ENCODE data around the gene SLC27A4. TPM values are rescaled to one million over a fixed set of nuclear protein-coding genes. Genes with fewer than 3 reads are reported as not detected.

SLC27A4 gene
- total and polyA plus RNA-seq, 4 donors: 6.8 to 29.7 (median 24.2) TPM

DNA sequence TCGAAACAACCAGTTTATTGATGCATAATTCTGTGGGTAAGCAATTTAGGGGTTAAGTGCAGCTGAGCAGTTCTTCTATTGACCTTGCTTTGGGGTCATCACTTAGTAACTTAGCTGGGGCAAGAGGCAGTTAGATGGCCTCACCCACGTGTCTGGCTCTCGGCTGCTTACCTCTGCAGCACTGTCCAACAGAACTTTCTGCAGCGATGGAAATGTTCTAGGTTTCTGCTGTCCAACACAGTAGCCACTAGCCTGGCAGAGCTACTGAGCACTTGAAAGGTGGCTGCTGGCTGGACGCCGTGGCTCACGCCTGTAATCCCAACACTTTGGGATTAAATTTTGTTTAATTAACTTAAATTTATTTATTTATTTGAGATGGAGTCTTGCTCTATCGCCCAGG, 17.8 kb downstream of the SLC27A4 start:
- Histone ChIP-seq H3K4me3 (no peak overlapping the region), H3K9ac (ENCODE audit: insufficient read depth in 1 of 2, low read length in 2 of 2) (no peak overlapping the region), H3K4me1 (ENCODE audit: control insufficient read depth in 5 of 5, insufficient read depth in 5 of 5, low read length in 5 of 5) (peaks cover 0 to 5% (median 2%) of the 10 kb centered on the region in 5 donors), H3K9me3 (ENCODE audit: control insufficient read depth in 4 of 4, insufficient read depth in 3 of 4, low read length in 3 of 4) (no peaks in the 10 kb centered on the region), H3K27ac (ENCODE audit: low read depth in 1 of 2, low read length in 1 of 2) (no peak overlapping the region), H3K36me3 (ENCODE audit: control insufficient read depth in 4 of 4, insufficient read depth in 4 of 4, low read length in 4 of 4) (peaks cover 0 to 21% (median 4%) of the 10 kb centered on the region in 4 donors), H3K27me3 (ENCODE audit: control insufficient read depth in 3 of 3, insufficient read depth in 3 of 3, low read length in 2 of 3) (no peaks in the 10 kb centered on the region)
- TF ChIP-seq, protein P1, sequence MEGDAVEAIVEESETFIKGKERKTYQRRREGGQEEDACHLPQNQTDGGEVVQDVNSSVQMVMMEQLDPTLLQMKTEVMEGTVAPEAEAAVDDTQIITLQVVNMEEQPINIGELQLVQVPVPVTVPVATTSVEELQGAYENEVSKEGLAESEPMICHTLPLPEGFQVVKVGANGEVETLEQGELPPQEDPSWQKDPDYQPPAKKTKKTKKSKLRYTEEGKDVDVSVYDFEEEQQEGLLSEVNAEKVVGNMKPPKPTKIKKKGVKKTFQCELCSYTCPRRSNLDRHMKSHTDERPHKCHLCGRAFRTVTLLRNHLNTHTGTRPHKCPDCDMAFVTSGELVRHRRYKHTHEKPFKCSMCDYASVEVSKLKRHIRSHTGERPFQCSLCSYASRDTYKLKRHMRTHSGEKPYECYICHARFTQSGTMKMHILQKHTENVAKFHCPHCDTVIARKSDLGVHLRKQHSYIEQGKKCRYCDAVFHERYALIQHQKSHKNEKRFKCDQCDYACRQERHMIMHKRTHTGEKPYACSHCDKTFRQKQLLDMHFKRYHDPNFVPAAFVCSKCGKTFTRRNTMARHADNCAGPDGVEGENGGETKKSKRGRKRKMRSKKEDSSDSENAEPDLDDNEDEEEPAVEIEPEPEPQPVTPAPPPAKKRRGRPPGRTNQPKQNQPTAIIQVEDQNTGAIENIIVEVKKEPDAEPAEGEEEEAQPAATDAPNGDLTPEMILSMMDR (IDR thresholded peaks at IDR 0.05; ENCODE audit: control extremely low read depth, extremely low read depth): no peak
- WGBS, 2 donors: 84 to 93% methylated on average over 8 of the region's 8 CpGs
- no peak for ATAC-seq (ENCODE audit: insufficient read depth, low FRiP score)
- DNase-seq: no peak

DNA sequence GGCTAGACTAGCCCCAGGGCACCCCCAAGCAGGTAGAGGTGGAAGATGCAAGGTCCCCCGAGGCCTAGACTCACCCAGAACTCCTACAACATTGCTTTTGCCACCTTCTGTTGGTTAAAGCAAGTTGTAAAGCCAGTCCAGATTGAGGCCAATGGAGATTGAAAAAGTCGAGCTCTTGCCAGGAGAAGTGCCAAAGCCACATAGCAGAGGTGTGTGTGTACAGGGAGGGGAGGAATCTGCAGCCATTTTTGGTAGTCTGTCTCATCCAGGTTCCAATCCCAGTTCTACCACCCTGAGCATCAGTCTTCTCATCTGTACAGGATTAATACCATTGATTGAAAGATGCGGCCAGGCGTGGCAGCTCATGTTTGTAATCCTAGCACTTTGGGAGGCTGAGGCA, 18.5 kb downstream of the SLC27A4 start:
- no peaks in the 10 kb centered on the region for H3K9me3 ChIP-seq (ENCODE audit: control insufficient read depth in 4 of 4, insufficient read depth in 3 of 4, low read length in 3 of 4)
- 84 to 94% methylated on average over 4 of the region's 4 CpGs for WGBS, 2 donors

GRCh38 chr9:128360826-128361225, 20.5 kb downstream of the SLC27A4 start:
- peaks cover 0 to 18% (median 2%) of the 10 kb centered on the region in 5 donors for H3K4me1 ChIP-seq (ENCODE audit: control insufficient read depth in 5 of 5, insufficient read depth in 5 of 5, low read length in 5 of 5)
- H3K36me3 ChIP-seq (ENCODE audit: control insufficient read depth in 4 of 4, insufficient read depth in 4 of 4, low read length in 4 of 4): peaks cover 0 to 8% (median under 1%) of the 10 kb centered on the region in 4 donors
- 74 to 85% methylated on average over 2 of the region's 2 CpGs for WGBS, 2 donors
- H3K9me3 ChIP-seq (ENCODE audit: control insufficient read depth in 4 of 4, insufficient read depth in 3 of 4, low read length in 3 of 4): no peaks in the 10 kb centered on the region
- H3K4me3 ChIP-seq: no peak overlapping the region
- no peak overlapping the region for H3K9ac ChIP-seq (ENCODE audit: insufficient read depth in 1 of 2, low read length in 2 of 2)
- TF ChIP-seq, protein P1 (IDR thresholded peaks at IDR 0.05; ENCODE audit: control extremely low read depth, extremely low read depth): no peak
- ATAC-seq (ENCODE audit: insufficient read depth, low FRiP score) (no peak), DNase-seq (no peak)
- no peaks in the 10 kb centered on the region for H3K27me3 ChIP-seq (ENCODE audit: control insufficient read depth in 3 of 3, insufficient read depth in 3 of 3, low read length in 2 of 3)
- H3K27ac ChIP-seq (ENCODE audit: low read depth in 1 of 2, low read length in 1 of 2): no peak overlapping the region

More for the DNA sequence above, 18.5 kb downstream of the SLC27A4 start:
- H3K36me3 ChIP-seq (ENCODE audit: control insufficient read depth in 4 of 4, insufficient read depth in 4 of 4, low read length in 4 of 4): peaks cover 0 to 17% (median 4%) of the 10 kb centered on the region in 4 donors
- no peaks in the 10 kb centered on the region for H3K27me3 ChIP-seq (ENCODE audit: control insufficient read depth in 3 of 3, insufficient read depth in 3 of 3, low read length in 2 of 3)
- peaks cover 0 to 5% (median 2%) of the 10 kb centered on the region in 5 donors for H3K4me1 ChIP-seq (ENCODE audit: control insufficient read depth in 5 of 5, insufficient read depth in 5 of 5, low read length in 5 of 5)
- no peak overlapping the region for H3K9ac ChIP-seq (ENCODE audit: insufficient read depth in 1 of 2, low read length in 2 of 2)
- TF ChIP-seq, protein P1 (IDR thresholded peaks at IDR 0.05; ENCODE audit: control extremely low read depth, extremely low read depth): no peak
- H3K4me3 ChIP-seq: no peak overlapping the region
- DNase-seq (no peak), ATAC-seq (ENCODE audit: insufficient read depth, low FRiP score) (no peak)
- H3K27ac ChIP-seq (ENCODE audit: low read depth in 1 of 2, low read length in 1 of 2): no peak overlapping the region

Measured in lung (tissue), 12 donors.